Astrocyte (in vitro differentiated cells and primary cell): ENCODE data around the gene SVIL.

ENCODE experiments used
- EZH2 ChIP-seq: IDR thresholded peaks from 2 replicates; pipeline ENCODE4 v1.6.1; 2012; ENCODE audit warnings: mild to moderate bottlenecking, low read length, inconsistent platforms; ENCODE audit not compliant: insufficient read depth
- TF ChIP-seq, protein P1 (sequence below): IDR thresholded peaks from 2 replicates; pipeline ENCODE4 v1.5.1; 2011; ENCODE audit warnings: low read depth, mild to moderate bottlenecking, inconsistent platforms, low read length, moderate library complexity; ENCODE audit not compliant: insufficient read depth

DNA sequence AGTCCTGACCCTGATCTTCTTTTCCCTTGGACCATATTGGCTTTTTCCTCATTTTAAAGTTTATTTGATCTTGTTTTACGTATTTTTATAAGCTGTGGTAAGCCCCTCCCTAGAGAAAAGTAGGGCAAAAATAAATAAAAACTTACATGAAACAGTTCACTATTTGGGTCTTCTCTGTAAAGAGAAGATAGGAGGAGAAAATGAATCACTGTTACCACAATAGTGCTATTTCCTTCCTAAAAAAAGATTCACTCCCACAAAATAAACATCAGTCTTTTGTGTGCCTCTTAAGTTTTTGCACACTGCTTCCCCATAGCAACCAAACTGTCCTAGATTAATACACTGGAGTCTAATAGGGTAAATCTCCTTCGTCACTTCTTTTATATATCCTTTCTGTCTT, 1.4 kb upstream of the SVIL start:
- TF ChIP-seq, protein P1, sequence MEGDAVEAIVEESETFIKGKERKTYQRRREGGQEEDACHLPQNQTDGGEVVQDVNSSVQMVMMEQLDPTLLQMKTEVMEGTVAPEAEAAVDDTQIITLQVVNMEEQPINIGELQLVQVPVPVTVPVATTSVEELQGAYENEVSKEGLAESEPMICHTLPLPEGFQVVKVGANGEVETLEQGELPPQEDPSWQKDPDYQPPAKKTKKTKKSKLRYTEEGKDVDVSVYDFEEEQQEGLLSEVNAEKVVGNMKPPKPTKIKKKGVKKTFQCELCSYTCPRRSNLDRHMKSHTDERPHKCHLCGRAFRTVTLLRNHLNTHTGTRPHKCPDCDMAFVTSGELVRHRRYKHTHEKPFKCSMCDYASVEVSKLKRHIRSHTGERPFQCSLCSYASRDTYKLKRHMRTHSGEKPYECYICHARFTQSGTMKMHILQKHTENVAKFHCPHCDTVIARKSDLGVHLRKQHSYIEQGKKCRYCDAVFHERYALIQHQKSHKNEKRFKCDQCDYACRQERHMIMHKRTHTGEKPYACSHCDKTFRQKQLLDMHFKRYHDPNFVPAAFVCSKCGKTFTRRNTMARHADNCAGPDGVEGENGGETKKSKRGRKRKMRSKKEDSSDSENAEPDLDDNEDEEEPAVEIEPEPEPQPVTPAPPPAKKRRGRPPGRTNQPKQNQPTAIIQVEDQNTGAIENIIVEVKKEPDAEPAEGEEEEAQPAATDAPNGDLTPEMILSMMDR = no peak
- no peak for TF ChIP-seq EZH2
